SK-N-MC (cell line): ENCODE data around the gene BCL11B.

Experiments used
- EZH2 ChIP-seq: fragments of 200-600 bp; sonication (generic); IDR thresholded peaks from one replicate; pipeline ENCODE4 v1.6.1; 2017; ENCODE audit warnings: antibody characterized with exemption
- POLR2AphosphoS5 ChIP-seq: IDR thresholded peaks from 2 replicates; pipeline ENCODE4 v1.6.1; 2012; ENCODE audit warnings: mild to moderate bottlenecking, low read depth, low read length, borderline replicate concordance

DNA sequence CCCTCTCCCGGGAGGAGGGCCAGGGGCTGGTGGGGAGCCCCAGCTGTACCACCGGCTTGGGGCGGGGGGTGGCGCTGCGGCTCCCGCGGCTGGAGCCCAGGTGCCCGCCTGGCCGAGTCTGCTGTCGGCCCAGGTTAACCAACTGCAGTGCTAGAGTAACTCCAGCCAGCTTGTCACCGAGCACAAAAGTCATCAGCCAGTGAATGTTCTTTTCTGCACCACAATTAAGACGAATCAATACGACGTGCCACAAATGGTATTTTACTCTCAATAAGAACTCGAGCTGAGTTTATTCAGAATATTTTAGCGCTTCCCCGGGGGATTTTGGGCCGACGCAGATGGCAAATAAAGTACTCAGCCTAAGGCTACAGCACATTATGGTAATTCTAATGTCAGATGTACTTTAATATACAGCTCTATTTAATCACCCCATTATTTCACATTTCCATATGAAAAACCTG is 83.2 kb downstream of the BCL11B start:
- no peak; the same call in 1 of the 2 replicates for TF ChIP-seq POLR2AphosphoS5
- TF ChIP-seq EZH2: no peak
